HCT116 (cell line): ENCODE data around the gene ACACA. TPM values are rescaled to one million over a fixed set of nuclear protein-coding genes. Genes with fewer than 3 reads are reported as not detected.

ENCODE experiments used
- ATAC-seq: fragments of 200-7000 bp; cut with Tn5 transposase; 2 replicates; pipeline ENCODE4 v1.9.1; 2020; ENCODE audit warnings: mild to moderate bottlenecking, moderate library complexity
- BruUV-seq: library from RNA; stranded (reverse); fragments of 400-500 nt; replicated peaks from 2 replicates; lab custom pipeline; 2021; lab: Mats Ljungman, UMichigan
- CTCF ChIA-PET: fragments of 300-600 bp; sonication (Branson Sonifier 250); formaldehyde crosslinking; loops from one replicate; lab custom pipeline; 2021; ENCODE audit warnings: antibody characterized with exemption; lab: Charles Lee
- POLR2A ChIA-PET: fragments of 300-600, 350-600 bp; sonication (Branson Sonifier 250); formaldehyde crosslinking; loops from one replicate; lab custom pipeline; 2021; ENCODE audit warnings: antibody characterized with exemption; lab: Charles Lee
- RAD21 ChIA-PET, 2 experiments: fragments of 300-600 bp; sonication (Branson Sonifier 250); formaldehyde crosslinking; loops; one replicate each; lab custom pipeline; 2023; ENCODE audit warnings: low total read pairs in 2 of 2; ENCODE audit not compliant: uncharacterized antibody in 2 of 2, unreplicated experiment in 2 of 2, low non-redundant PET in 1 of 2; lab: Charles Lee
- DNase-seq: peaks from one replicate; pipeline ENCODE4 v3.0.0-alpha.2; 2010; ENCODE audit warnings: low read depth, low spot score
- H2AFZ ChIP-seq: fragments of 200-600 bp; shearing (Covaris generic), sonication (generic); 2 replicates; pipeline ENCODE4 v1.6.1; 2017; ENCODE audit warnings: low read depth, mixed run types, mixed read lengths, antibody characterized with exemption, low read length; ENCODE audit not compliant: poor library complexity, severe bottlenecking
- H3K27ac ChIP-seq: 2 replicates; pipeline ENCODE4 v1.5.1; 2012; ENCODE audit warnings: low read depth, low read length
- H3K27me3 ChIP-seq: fragments of 200-600 bp; sonication (generic); 2 replicates; pipeline ENCODE4 v1.6.1; 2016; ENCODE audit warnings: mixed run types, low read length, mixed read lengths; ENCODE audit not compliant: insufficient read depth
- H3K36me3 ChIP-seq, 2 experiments: fragments of 200-500 bp in 1 of 2; fragments of 200-600 bp in 1 of 2; sonication (Bioruptor generic) in 1 of 2; sonication (generic) in 1 of 2; 2 replicates each; pipeline versions ENCODE4 v1.5.1 to v1.6.1; 2014 to 2016; ENCODE audit warnings: low read length in 2 of 2, inconsistent platforms in 1 of 2, mixed read lengths in 1 of 2, mixed run types in 1 of 2; ENCODE audit not compliant: insufficient read depth in 2 of 2, control insufficient read depth in 1 of 2
- H3K4me1 ChIP-seq, 2 experiments: fragments of 200-600 bp in 1 of 2; sonication (generic) in 1 of 2; 2 replicates each; pipeline versions ENCODE4 v1.5.1 to v1.6.1; 2012 to 2017; ENCODE audit warnings: low read length in 2 of 2, inconsistent platforms in 1 of 2, mild to moderate bottlenecking in 1 of 2, mixed read lengths in 1 of 2, mixed run types in 1 of 2, moderate library complexity in 1 of 2; ENCODE audit not compliant: insufficient read depth in 2 of 2, control insufficient read depth in 1 of 2
- H3K4me2 ChIP-seq: fragments of 200-600 bp; sonication (generic); 2 replicates; pipeline ENCODE4 v1.6.1; 2017; ENCODE audit warnings: mixed run types, low read length, mixed read lengths
- H3K4me3 ChIP-seq, 2 experiments: fragments of 200-600 bp in 1 of 2; sonication (generic) in 1 of 2; replicated peaks in 1 of 2; 2 replicates each; pipeline ENCODE4 v1.5.1; 2011 to 2016; ENCODE audit warnings: low read length in 2 of 2, control low read depth in 1 of 2, low read depth in 1 of 2, mild to moderate bottlenecking in 1 of 2, mixed read lengths in 1 of 2, mixed run types in 1 of 2
- H3K79me2 ChIP-seq: fragments of 200-600 bp; sonication (generic); 2 replicates; pipeline ENCODE4 v1.6.1; 2017; ENCODE audit warnings: mild to moderate bottlenecking, mixed run types, low read length, moderate library complexity, mixed read lengths; ENCODE audit not compliant: insufficient read depth
- H3K9ac ChIP-seq: fragments of 200-600 bp; sonication (generic); 2 replicates; pipeline ENCODE4 v1.6.1; 2016; ENCODE audit warnings: low read length, mixed read lengths
- H3K9me2 ChIP-seq: fragments of 200-600 bp; sonication (generic), shearing (Covaris generic); 2 replicates; pipeline ENCODE4 v1.6.1; 2017; ENCODE audit warnings: mixed run types, mild to moderate bottlenecking, moderate library complexity; ENCODE audit not compliant: insufficient read depth
- H3K9me3 ChIP-seq, 2 experiments: fragments of 200-500 bp in 1 of 2; fragments of 200-600 bp in 1 of 2; sonication (Bioruptor generic) in 1 of 2; sonication (generic) in 1 of 2; 2 replicates each; pipeline ENCODE4 v1.6.1; 2014 to 2017; ENCODE audit warnings: low read length in 2 of 2, mixed read lengths in 2 of 2, inconsistent platforms in 1 of 2, low read depth in 1 of 2, mild to moderate bottlenecking in 1 of 2, mixed run types in 1 of 2, moderate library complexity in 1 of 2; ENCODE audit not compliant: control insufficient read depth in 1 of 2, insufficient read depth in 1 of 2
- H4K20me1 ChIP-seq: fragments of 200-600 bp; sonication (generic), shearing (Covaris generic); 2 replicates; pipeline ENCODE4 v1.6.1; 2017; ENCODE audit warnings: mixed run types, mild to moderate bottlenecking, moderate library complexity; ENCODE audit not compliant: insufficient read depth
- CBX3 ChIP-seq: IDR thresholded peaks from 2 replicates; pipeline ENCODE4 v1.6.1; 2012; ENCODE audit warnings: low read depth
- CTCF ChIP-seq, 3 experiments: fragments of 200-600 bp in 1 of 3; sonication (generic) in 1 of 3; IDR thresholded peaks in 2 of 3; conservative IDR thresholded peaks in 1 of 3; 2 replicates each; pipeline ENCODE4 v1.5.1; 2012 to 2017; ENCODE audit warnings: low read depth in 2 of 3, low read length in 2 of 3, antibody characterized with exemption in 1 of 3, borderline replicate concordance in 1 of 3, control low read depth in 1 of 3, mild to moderate bottlenecking in 1 of 3, mixed read lengths in 1 of 3, mixed run types in 1 of 3, moderate library complexity in 1 of 3; ENCODE audit not compliant: insufficient read depth in 1 of 3
- ELF1 ChIP-seq: IDR thresholded peaks from 2 replicates; pipeline ENCODE4 v1.6.1; 2012; ENCODE audit warnings: low read depth, borderline replicate concordance
- MAX ChIP-seq: IDR thresholded peaks from 2 replicates; pipeline ENCODE4 v1.6.1; 2012
- POLR2A ChIP-seq: IDR thresholded peaks from 2 replicates; pipeline ENCODE4 v1.7.0; 2011; ENCODE audit warnings: borderline replicate concordance; ENCODE audit not compliant: insufficient read depth, insufficient read length; ENCODE audit errors: extremely low read depth
- POLR2AphosphoS5 ChIP-seq: IDR thresholded peaks from 2 replicates; pipeline ENCODE4 v1.6.1; 2011; ENCODE audit warnings: mild to moderate bottlenecking, low read depth, low read length, moderate library complexity
- REST ChIP-seq: IDR thresholded peaks from 2 replicates; pipeline ENCODE4 v1.6.1; 2012; ENCODE audit warnings: low read depth
- SP1 ChIP-seq: IDR thresholded peaks from 2 replicates; pipeline ENCODE4 v1.6.1; 2012; ENCODE audit warnings: low read depth
- SRF ChIP-seq: IDR thresholded peaks from 2 replicates; pipeline ENCODE4 v1.6.1; 2012; ENCODE audit warnings: low read depth
- YY1 ChIP-seq: IDR thresholded peaks from 2 replicates; pipeline ENCODE4 v1.6.1; 2011; ENCODE audit warnings: low read length, low read depth, moderate library complexity, mild to moderate bottlenecking; ENCODE audit not compliant: insufficient replicate concordance; ENCODE audit errors: extremely low read depth
- ZBTB33 ChIP-seq: IDR thresholded peaks from 2 replicates; pipeline ENCODE4 v1.6.1; 2011; ENCODE audit warnings: mild to moderate bottlenecking, low read length, moderate library complexity; ENCODE audit not compliant: insufficient replicate concordance; ENCODE audit errors: extremely low read depth
- intact Hi-C: fragments of 100-400 bp; cut with micrococcal nuclease; formaldehyde crosslinking; loops from 2 replicates; pipeline ENCODE4 v1.10.0; 2022
- total RNA-seq: library from RNA; stranded (reverse); gene quantifications from one replicate; pipeline ENCODE4 v1.2.1, GENCODE V29; 2021; ENCODE audit not compliant: unreplicated experiment

ACACA gene
- total RNA-seq, 1 experiment from 2014 or later = 161 TPM

GRCh38 chr17:37051833-37052232, 354.8 kb downstream of the ACACA start (continued):
- TF ChIP-seq ZBTB33 = no peak
- TF ChIP-seq, all 23 proteins: peak for 0

- TF ChIP-seq REST (no peak), CTCF (IDR thresholded peaks at IDR 0.05 in 2 of 3, conservative IDR thresholded peaks at IDR 0.05 in 1 of 3; ENCODE audit: borderline replicate concordance in 1 of 3, insufficient read depth in 1 of 3, low read depth in 2 of 3, low read length in 2 of 3) (no peak), MAX (no peak), POLR2AphosphoS5 (no peak), SP1 (no peak), POLR2A (no peak), ELF1 (no peak), YY1 (no peak), SRF (no peak), CBX3 (no peak)
- TF ChIP-seq, all 23 proteins: peak for 0
- H3K9me3 ChIP-seq = no peaks in the 10 kb centered on the region
- no peak overlapping the region for H3K27ac ChIP-seq
- no TSS peak for BruUV-seq
- no peak for DNase-seq
- 0 out of 4 replicates have a peak, but pooled peaks cover 2 to 5% of the 10 kb centered on the region in 2 experiments for H3K4me1 ChIP-seq
- H3K4me3 ChIP-seq = no peak overlapping the region
- H4K20me1 ChIP-seq = peaks cover 3% of the 10 kb centered on the region; the same call in 1 of the 2 replicates
- H3K9ac ChIP-seq = no peak overlapping the region
- H2AFZ ChIP-seq = no peak overlapping the region
- no peaks in the 10 kb centered on the region for H3K9me2 ChIP-seq
- intact Hi-C loops = no loop called here
- no peak for ATAC-seq
- CTCF ChIA-PET = interaction anchor here (1.1 kb wide), 1 partner anchor 425 kb away, joined by 3 read pairs; no protein-coding TSS in a partner anchor
- RAD21 ChIA-PET = no interaction called here
- H3K79me2 ChIP-seq = peaks cover 16% of the 10 kb centered on the region
- no peaks in the 10 kb centered on the region for H3K27me3 ChIP-seq
- H3K4me2 ChIP-seq = no peak overlapping the region
- H3K36me3 ChIP-seq = peaks cover 6 to 8% of the 10 kb centered on the region in 2 experiments
- POLR2A ChIA-PET = no interaction called here
Observed at GRCh38 chr17:37051381-37051780, 355.3 kb downstream of the ACACA start.
